ENCODE results near the gene AGRP.
"Not testable (repeated sequence)": the region's sequence is repeated elsewhere in the genome, so short reads cannot be mapped to it uniquely, and the experiment has no call there.

The AGRP gene, protein sequence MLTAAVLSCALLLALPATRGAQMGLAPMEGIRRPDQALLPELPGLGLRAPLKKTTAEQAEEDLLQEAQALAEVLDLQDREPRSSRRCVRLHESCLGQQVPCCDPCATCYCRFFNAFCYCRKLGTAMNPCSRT

DNA sequence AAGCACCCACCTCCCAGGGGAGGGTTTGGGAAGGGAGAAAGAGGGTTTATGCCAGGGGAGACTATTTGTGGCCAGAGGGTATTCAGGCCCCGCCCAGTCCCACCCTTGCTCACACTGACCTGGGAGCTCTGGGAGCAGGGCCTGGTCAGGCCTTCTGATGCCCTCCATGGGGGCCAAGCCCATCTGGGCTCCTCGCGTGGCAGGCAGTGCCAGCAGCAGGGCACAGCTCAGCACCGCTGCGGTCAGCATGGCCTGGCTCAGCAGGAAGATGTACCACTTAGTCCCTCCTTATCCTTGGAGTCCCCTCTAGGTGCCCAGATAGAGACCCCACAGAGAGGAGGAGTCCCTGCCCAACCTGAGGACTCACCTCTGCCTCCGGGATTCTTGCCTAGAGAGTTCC, at the start of gene AGRP:
Gene AGRP, minus strand, starts transcription at position 398 of the 400 bp plus-strand sequence. Its CDS starts 149 bp downstream, at position 249.
- no peak for DNase-seq

DNA sequence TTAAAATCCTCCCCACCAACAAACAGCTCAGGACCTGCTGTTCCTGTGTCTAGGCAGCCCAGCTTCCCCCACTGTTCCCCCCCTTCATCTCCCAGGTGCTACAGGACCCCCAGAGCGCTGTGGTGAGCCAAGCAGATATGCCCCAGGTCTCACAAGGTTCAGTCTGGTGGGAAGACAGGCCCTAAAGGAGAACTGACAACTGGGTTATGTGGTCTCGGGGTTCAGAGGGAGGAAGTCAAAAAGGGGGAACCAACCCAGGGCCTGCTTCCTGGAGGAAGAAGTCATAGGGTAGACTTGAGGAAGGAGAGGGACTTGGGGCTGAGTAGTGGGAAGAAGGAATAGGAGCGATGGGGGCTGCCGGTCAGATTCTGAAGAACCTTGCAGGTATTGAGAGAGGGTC, 47.9 kb upstream of the AGRP start:
- peak; percentile 19 for DNase-seq

DNA sequence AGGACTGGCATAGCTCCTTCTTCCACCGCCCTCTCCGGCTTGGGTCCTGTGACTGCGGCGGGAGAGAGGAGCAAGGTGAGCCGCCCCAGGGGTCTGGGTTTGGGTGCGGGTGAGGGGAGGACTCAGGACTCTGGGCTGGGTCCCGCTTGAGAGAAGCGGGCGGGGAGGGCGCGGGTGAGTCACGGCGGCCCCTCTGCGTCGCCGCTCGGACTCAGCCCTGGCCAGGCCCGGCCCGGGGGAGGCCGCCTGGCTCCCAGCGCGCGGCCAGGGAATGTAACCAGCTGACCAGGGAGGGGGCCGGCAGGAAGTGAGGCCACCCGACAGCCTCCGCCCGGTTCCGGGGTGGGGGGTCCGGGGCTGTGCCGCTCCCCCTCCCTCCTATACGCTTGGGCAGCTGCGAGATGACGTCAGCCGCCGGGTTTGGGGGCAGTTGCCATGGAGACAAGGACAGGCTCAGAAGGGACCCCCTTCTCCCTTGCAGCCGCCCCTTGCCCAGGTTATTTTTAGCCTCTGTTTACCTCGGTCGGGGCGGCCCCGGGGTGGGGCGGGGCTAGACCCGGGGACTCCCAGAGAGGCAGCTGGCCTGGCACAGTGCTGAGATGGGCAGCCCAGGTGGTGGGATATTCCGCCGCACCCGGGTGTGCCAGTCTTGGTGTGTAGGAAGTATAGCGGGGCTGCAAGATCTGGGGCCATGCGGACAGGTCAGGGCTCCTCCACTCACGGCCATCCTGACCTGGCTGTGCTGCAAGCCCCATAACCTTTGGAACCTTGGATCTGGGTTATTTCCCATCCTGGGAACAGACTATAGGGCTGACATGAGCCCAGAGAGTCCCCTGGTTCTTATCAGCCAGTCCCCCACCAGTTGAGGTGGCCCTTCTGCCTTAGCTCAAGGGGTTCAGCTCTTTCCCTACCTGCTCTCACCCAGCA, 46.9 kb upstream of the AGRP start:
- DNase-seq, result peak; percentile 10

DNA sequence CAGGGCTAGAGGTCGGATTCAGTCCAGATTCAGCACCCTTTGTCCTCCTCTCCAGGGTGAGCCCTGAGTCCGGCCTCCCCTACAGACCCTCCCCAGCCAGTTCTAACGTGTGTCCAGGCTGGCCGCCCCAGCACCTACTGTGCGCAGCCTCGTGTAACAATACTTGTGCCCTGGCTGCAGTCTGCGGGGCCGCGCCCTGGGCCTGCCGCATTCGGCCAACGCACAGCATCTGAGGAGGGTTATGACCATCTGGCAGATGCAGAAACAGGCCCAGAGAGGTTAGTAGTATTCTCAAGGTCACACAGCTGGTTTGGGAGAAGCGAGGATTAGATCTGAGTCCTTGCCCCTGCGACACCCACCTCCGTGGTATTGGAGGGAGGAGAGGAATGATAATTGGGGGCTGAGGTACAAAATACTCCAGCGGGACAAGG, 46.2 kb upstream of the AGRP start:
- no peak for DNase-seq

DNA sequence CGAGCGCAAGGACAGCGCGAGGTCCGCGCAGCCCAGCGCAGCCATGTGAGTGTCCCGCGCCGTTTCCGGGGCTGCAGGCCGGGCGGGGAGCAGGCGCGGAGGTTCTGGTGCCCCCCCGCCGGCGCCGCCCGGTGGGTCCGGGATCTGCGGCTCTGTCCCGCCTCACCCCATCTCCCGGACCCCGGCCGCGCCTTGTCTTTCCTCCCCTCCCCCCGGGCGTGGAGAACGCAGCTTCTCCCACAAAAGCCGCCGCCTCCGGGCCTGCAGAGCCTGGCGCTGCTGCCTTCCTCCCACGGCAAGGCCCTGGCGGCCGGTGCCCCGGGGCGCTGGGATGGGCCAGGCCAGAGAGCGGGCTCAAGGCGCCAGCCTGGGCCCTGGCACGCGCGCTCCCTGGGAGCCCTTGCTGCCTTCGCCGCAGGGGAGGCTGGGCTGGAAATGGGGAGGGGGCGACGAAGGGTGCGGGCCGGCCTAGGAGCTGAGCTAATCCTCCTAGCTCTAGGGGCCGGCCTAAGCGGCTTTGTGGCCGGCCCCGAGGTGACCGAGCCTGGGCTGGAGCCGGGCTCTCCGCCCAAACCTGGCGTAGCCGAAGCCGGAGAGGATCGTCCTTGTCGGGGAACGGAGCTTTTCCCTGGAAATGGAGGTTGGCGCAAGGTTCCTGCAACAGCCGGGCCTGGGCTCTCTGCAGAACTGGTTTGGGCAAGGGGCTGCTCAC, 45.7 kb upstream of the AGRP start:
- no peak for DNase-seq

- no peak for DNase-seq
Measured at GRCh38 chr16:67528222-67528869, 45.0 kb upstream of the AGRP start, which contains the start of gene RIPOR1. Gene RIPOR1 (plus strand): TSS chr16:67528829. CDS start chr16:67538447, 9,618 bp downstream.

DNA sequence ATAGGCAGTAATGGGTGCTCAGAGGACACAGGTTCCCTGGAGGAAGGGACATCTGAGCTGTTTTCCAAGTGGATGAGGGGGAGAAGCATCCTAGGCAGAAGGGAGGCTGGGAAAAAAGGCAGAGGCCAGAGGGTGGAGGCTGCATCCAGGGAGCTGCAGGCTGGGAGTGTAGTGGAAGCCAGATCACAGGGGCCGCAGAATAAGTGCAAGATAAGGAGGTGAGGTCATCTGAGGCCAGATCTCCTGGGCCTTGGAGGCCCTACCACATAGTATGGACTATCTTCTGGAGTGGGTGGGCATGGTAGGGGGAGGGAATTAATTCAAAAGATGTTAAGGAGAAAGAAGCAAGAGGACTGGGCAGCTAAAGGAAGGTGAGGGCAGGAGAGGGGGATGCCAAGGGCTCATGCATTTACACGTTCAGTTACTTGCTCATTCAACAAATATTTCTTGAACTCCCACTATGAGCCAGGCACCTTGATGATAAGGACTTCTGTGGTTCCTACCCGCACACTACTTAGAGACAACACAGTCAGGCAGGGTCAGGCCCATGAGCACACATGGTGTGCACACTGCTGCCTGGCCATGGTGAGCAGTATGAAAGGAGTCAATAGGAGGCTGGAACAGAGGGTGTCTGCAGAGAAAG, 42.9 kb upstream of the AGRP start:
- DNase-seq, result no peak

DNA sequence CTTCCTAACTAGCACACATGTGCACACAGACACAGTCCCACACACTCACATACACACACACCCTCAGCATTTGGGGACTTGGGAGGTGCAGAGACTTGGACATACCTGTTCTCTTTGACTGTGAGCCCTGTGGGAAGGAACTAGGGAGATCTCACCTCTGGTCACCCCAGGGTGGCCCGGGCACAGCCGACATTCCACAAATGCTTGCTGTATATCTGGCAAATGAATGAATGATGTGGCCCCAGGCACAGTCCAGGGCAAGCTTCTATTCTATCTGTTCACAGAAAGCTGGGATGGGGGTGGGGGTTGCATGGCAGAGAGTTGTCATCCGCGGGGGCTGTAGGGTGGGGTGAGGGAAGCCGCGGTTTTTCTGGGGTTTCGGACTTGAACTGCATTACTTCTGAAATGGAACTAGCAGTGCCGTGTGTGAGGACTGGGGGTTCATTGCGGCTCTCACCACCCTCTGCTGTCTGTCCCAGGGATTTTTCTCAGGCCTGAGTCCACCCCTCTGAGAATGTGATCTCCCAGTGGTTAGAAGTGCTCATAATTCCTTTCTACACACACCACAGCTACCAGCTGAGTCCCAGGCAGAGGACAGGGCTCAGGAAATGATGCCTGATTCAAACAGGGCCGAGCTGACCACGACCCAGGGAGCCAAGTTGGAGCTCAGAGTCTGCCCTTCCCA, 42.0 kb upstream of the AGRP start:
- DNase-seq, result no peak

GRCh38 chr16:67521095-67521804, 37.9 kb upstream of the AGRP start:
- DNase-seq, result peak; percentile 97

DNA sequence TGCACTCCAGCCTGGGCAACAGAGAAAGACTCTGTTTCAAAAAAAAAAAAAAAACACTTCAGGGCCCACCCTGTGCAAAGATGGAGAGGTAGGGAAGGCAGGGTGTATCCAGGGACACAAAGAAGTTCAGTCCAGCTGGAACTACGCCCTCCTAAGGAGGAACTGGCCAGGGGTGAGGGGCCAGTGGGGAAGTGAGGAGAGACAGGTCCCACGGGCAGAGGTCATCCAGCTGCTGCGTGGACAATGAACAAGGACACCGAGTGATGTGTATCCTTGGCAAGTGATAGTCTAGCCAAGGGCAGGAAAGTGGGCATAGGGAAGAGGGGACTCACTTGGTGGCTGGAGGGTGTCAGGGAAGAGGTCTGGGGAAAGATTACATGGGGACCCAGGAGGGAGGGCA, 35.9 kb upstream of the AGRP start:
- no peak for DNase-seq

- DNase-seq, result no peak
Measured at GRCh38 chr16:67518676-67519075, 35.3 kb upstream of the AGRP start.

- no peak for DNase-seq
Measured at GRCh38 chr16:67517661-67518423, 34.5 kb upstream of the AGRP start.

DNA sequence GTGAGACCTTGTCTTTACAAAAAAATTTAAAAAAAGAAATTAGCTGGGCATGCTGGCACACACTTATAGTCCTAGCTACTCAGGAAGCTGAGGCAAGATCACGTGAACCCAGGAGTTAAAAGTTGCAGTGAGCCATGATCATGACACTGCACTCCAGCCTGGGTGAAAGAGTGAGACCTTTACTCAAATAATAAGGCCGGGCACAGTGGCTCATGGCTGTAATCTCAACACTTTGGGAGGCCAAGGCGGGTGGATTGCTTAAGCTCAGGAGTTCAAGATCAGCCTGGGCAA, 33.8 kb upstream of the AGRP start:
- no peak for DNase-seq

DNA sequence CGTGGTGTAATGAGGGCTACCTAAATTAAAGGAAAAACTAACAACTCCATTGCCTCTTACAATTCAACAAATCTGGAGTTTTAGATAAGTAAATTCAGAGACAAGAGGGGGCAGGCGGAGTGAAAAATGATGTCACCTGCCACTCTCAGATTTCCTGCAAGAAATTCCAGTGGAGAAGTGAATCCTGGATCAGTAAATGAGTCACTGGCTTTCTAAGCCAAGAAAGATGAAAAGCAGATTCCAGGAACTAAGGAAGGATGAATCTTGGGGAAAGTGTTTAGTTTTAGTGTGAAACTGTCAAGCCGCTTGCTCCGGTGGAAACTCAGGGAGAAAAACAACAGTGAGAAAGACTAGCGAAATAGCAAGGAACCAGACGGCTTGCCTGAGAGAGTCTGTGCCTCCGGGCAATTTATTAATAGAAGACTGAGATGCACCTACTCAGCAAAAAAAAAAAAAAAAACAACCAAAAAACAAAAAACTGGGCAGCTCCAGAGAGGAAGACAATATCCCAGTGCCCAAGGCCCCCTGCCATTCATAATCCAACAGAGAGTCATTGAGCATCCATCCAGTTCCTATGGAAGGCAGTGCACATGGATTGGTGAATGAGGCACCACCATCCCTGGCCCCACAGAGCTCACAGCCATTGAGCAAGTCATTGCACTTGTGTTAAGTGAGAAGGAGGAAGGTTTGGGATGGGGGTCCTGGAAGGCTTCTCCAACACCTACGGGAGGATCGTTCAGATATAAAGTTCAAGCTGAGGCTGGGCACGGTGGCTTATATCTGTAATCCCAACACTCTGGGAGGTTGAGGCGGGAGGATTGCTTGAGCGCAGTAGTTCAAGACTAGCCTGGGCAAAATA, 33.2 kb upstream of the AGRP start:
- DNase-seq, result no peak

GRCh38 chr16:67514382-67514828, 31.1 kb upstream of the AGRP start:
- peak; percentile 86 for DNase-seq

DNA sequence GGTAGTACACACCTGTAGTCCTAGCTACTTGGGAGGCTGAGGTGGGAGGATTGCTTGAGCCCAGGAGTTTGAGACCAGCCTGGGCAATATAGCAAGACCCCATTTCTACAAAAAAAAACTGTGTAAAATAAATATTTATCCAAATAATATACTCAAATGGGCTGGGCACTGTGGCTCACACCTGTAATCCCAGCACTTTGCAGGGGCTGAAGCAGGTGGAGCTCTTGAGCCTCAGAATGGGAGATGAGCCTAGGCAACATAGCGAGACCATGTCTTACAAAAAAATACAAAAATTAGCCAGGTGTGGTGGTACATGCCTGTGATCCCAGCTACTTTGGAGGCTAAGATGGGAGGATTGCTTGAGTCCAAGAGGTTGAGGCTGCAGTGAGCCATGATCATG, 30.5 kb upstream of the AGRP start:
- not testable (repeated sequence) for DNase-seq

GRCh38 chr16:67509016-67509415, 25.7 kb upstream of the AGRP start:
- DNase-seq, result peak; percentile 18

DNA sequence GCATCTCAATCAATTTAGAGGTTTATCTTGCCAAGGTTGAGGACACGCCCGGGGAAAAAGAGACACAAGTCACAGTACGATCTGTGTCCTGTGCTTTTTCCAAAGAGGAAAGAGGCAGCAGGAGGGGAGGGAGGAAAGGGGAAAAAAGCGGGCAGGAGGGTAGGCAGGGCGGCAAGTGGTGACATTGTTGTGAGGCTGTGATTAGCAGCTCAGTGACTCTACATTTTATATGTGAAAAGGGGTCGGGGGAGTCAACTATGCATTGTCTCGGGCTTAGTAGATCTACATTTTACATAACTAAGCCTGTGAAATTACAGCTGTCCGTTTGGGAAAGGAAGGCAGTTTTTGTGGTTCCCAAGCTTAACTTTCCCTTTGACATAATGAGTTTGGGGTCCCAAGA, 23.1 kb upstream of the AGRP start:
- no peak for DNase-seq

Data from CD4-positive, alpha-beta T cell treated with Interleukin-4 for 4 hours (primary cell).